DOHH2 (cell line): ENCODE results near the gene DHRS12.

Experiments used
- EZH2phosphoT487 ChIP-seq: fragments of 200-600 bp; sonication (generic); IDR thresholded peaks from 2 replicates; pipeline ENCODE4 v1.6.1; 2017; ENCODE audit warnings: borderline replicate concordance, mild to moderate bottlenecking, antibody characterized with exemption, low read length, moderate library complexity, mixed read lengths
- TF ChIP-seq, protein P1 (sequence below): fragments of 200-600 bp; sonication (generic); IDR thresholded peaks from one replicate; pipeline ENCODE4 v1.5.1; 2014; ENCODE audit warnings: antibody characterized with exemption, mild to moderate bottlenecking, low read depth, low read length; ENCODE audit not compliant: poor library complexity, severe bottlenecking

DNA sequence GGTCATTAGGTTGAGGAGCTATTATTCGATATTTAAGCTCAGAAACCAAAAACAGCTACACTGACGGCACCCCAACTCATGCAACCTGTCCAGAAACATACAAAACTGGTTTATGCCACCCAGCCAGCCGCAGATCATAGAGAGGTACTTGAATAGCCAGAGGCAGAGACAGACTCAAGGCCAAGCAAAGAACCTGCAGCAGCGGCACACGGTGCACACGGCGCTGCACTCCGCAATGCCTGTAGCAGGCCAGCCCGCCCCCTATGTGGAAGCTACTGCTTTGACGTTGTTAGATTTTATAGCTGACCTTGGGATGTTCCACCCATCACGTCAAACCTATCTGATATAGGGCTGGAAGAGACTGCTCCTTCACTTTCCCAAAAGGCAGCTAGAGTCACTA lies 11.9 kb upstream of the DHRS12 start:
- TF ChIP-seq, protein P1, sequence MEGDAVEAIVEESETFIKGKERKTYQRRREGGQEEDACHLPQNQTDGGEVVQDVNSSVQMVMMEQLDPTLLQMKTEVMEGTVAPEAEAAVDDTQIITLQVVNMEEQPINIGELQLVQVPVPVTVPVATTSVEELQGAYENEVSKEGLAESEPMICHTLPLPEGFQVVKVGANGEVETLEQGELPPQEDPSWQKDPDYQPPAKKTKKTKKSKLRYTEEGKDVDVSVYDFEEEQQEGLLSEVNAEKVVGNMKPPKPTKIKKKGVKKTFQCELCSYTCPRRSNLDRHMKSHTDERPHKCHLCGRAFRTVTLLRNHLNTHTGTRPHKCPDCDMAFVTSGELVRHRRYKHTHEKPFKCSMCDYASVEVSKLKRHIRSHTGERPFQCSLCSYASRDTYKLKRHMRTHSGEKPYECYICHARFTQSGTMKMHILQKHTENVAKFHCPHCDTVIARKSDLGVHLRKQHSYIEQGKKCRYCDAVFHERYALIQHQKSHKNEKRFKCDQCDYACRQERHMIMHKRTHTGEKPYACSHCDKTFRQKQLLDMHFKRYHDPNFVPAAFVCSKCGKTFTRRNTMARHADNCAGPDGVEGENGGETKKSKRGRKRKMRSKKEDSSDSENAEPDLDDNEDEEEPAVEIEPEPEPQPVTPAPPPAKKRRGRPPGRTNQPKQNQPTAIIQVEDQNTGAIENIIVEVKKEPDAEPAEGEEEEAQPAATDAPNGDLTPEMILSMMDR, result no peak
- TF ChIP-seq EZH2phosphoT487, result no peak
